HG02943 (cell line): ENCODE data around the gene ATP13A2.
"Not testable (repeated sequence)": the region's sequence is repeated elsewhere in the genome, so short reads cannot be mapped to it uniquely, and the experiment has no call there.

Experiments
- ATAC-seq: cut with Tn5 transposase; IDR thresholded peaks from one replicate; pipeline ENCODE4 v1.9.1; 2021; ENCODE audit warnings: mild to moderate bottlenecking, low read depth, moderate library complexity; ENCODE audit not compliant: unreplicated experiment

ATP13A2 gene

DNA sequence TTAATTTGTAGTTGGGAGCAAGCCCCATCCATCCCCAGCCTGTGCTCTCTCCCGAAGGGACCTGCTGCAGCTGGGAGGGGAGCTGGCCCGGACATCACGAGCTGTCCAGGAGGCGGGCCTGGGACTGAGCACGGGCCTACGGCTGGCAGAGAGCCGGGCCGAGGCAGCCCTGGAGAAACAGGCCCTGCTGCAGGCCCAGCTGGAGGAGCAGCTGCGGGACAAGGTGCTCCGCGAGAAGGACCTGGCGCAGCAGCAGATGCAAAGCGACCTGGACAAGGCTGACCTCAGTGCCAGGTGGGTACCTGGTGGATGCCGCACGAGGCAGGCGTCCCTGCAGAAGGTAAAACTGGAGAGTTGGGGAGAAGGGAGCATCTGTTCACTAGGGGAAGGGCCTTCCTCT lies 75.1 kb downstream of the ATP13A2 start:
- ATAC-seq = not testable (repeated sequence)
